Immature natural killer cell (primary cell): Measurements from ENCODE around the gene ZMYND8. TPM values are rescaled to one million over a fixed set of nuclear protein-coding genes. Genes with fewer than 3 reads are reported as not detected.
A peak's percentile ranks its signal among the peaks of the same experiment; 100 is the strongest.
"Not testable (repeated sequence)": the region's sequence is repeated elsewhere in the genome, so short reads cannot be mapped to it uniquely, and the experiment has no call there.

Experiments
- DNase-seq, 3 donors: peaks; one replicate each; pipeline ENCODE4 v3.0.0; 2022; ENCODE audit warnings: mixed read lengths in 1 of 3
- H3K27ac Mint-ChIP-seq, 6 donors: one replicate each; pipeline ENCODE4 v1.8.0; 2020; ENCODE audit warnings: mixed read lengths in 6 of 6, mild to moderate bottlenecking in 5 of 6, inconsistent platforms in 4 of 6, moderate library complexity in 3 of 6
- H3K27me3 Mint-ChIP-seq, 3 donors: one replicate each; pipeline ENCODE4 v1.8.0; 2020 to 2021; ENCODE audit warnings: low read depth in 3 of 3, mild to moderate bottlenecking in 3 of 3, mixed read lengths in 3 of 3, moderate library complexity in 3 of 3, inconsistent platforms in 1 of 3
- H3K36me3 Mint-ChIP-seq, 3 donors: one replicate each; pipeline ENCODE4 v1.8.0; 2020; ENCODE audit warnings: mixed read lengths in 3 of 3, inconsistent platforms in 2 of 3, mild to moderate bottlenecking in 2 of 3
- H3K4me1 Mint-ChIP-seq, 2 donors: one replicate each; pipeline ENCODE4 v1.8.0; 2020; ENCODE audit warnings: inconsistent platforms in 2 of 2, mild to moderate bottlenecking in 2 of 2, mixed read lengths in 2 of 2, moderate library complexity in 1 of 2
- H3K4me3 Mint-ChIP-seq, 5 donors: one replicate each; pipeline ENCODE4 v1.8.0; 2020; ENCODE audit warnings: mild to moderate bottlenecking in 5 of 5, mixed read lengths in 5 of 5, inconsistent platforms in 3 of 5, moderate library complexity in 3 of 5
- H3K9me3 Mint-ChIP-seq, 6 donors: one replicate each; pipeline ENCODE4 v1.8.0; 2020; ENCODE audit warnings: mild to moderate bottlenecking in 6 of 6, mixed read lengths in 6 of 6, inconsistent platforms in 4 of 6, moderate library complexity in 3 of 6
- polyA plus RNA-seq, 3 donors: library from polyadenylated mRNA; unstranded; fragments of 300-500 nt; fragmentation: Illumina TruSeq; gene quantifications; one replicate each; pipeline ENCODE4 v1.2.3, GENCODE V29; 2021

ZMYND8 gene
- polyA plus RNA-seq, 3 donors from 2014 or later = 3.4 to 16.9 (median 5.1) TPM

- Mint-ChIP-seq H3K4me1 (peaks cover 0 to 4% of the 10 kb centered on the region in 2 donors), H3K9me3 (no peaks in the 10 kb centered on the region), H3K27me3 (peaks cover 0 to 9% (median 0%) of the 10 kb centered on the region in 3 donors), H3K4me3 (no peak overlapping the region), H3K27ac (peak overlapping the region in 1 of 6 donors; percentile 25), H3K36me3 (peaks cover 21 to 31% (median 25%) of the 10 kb centered on the region in 3 donors)
- no peak for DNase-seq
These were observed 110.3 kb downstream of the ZMYND8 start for GRCh38 chr20:47246061-47246777.

- DNase-seq, H3K27me3 Mint-ChIP-seq, H3K4me1 Mint-ChIP-seq, H3K9me3 Mint-ChIP-seq, H3K4me3 Mint-ChIP-seq, H3K27ac Mint-ChIP-seq: not testable (repeated sequence)
- peaks cover 22 to 32% (median 25%) of the 10 kb centered on the region in 3 donors for H3K36me3 Mint-ChIP-seq
These were observed 111.3 kb downstream of the ZMYND8 start for GRCh38 chr20:47245166-47245565.

GRCh38 chr20:47244451-47244850 lies 112.0 kb downstream of the ZMYND8 start:
- peaks cover 22 to 35% (median 25%) of the 10 kb centered on the region in 3 donors for H3K36me3 Mint-ChIP-seq
- H3K27ac Mint-ChIP-seq = peak overlapping the region in 2 of 6 donors; percentile 7 to 46
- no peak overlapping the region for H3K4me3 Mint-ChIP-seq

GRCh38 chr20:47243532-47244305 lies 112.8 kb downstream of the ZMYND8 start:
- Mint-ChIP-seq H3K27ac (peak overlapping the region; percentile 46 to 79 (median 66)), H3K36me3 (peaks cover 19 to 34% (median 25%) of the 10 kb centered on the region in 3 donors), H3K4me1 (peaks cover 0 to 3% of the 10 kb centered on the region in 2 donors), H3K27me3 (peaks cover 0 to 9% (median 0%) of the 10 kb centered on the region in 3 donors), H3K9me3 (no peaks in the 10 kb centered on the region), H3K4me3 (no peak overlapping the region)
- no peak for DNase-seq

More at GRCh38 chr20:47244451-47244850, 112.0 kb downstream of the ZMYND8 start:
- H3K9me3 Mint-ChIP-seq = no peaks in the 10 kb centered on the region
- peaks cover 0 to 3% of the 10 kb centered on the region in 2 donors for H3K4me1 Mint-ChIP-seq
- no peak for DNase-seq
- peaks cover 0 to 9% (median 0%) of the 10 kb centered on the region in 3 donors for H3K27me3 Mint-ChIP-seq

GRCh38 chr20:47243003-47243402 lies 113.5 kb downstream of the ZMYND8 start:
- no peak for DNase-seq
- no peak overlapping the region for H3K4me3 Mint-ChIP-seq
- H3K4me1 Mint-ChIP-seq = peaks cover 0 to 3% of the 10 kb centered on the region in 2 donors
- peaks cover 0 to 5% (median 0%) of the 10 kb centered on the region in 3 donors for H3K27me3 Mint-ChIP-seq
- H3K9me3 Mint-ChIP-seq = no peaks in the 10 kb centered on the region
- peak overlapping the region in 3 of 6 donors; percentile 5 to 60 (median 10) for H3K27ac Mint-ChIP-seq
- H3K36me3 Mint-ChIP-seq = peaks cover 19 to 36% (median 24%) of the 10 kb centered on the region in 3 donors

GRCh38 chr20:47241345-47241781 lies 115.1 kb downstream of the ZMYND8 start:
- H3K4me1 Mint-ChIP-seq = peaks cover 0 to 3% of the 10 kb centered on the region in 2 donors
- no peak overlapping the region for H3K4me3 Mint-ChIP-seq
- peak overlapping the region in 2 of 6 donors; percentile 13 to 77 for H3K27ac Mint-ChIP-seq
- peaks cover 0 to 5% (median 0%) of the 10 kb centered on the region in 3 donors for H3K27me3 Mint-ChIP-seq
- peaks cover 19 to 35% (median 24%) of the 10 kb centered on the region in 3 donors for H3K36me3 Mint-ChIP-seq
- no peaks in the 10 kb centered on the region for H3K9me3 Mint-ChIP-seq
- DNase-seq = no peak

DNA sequence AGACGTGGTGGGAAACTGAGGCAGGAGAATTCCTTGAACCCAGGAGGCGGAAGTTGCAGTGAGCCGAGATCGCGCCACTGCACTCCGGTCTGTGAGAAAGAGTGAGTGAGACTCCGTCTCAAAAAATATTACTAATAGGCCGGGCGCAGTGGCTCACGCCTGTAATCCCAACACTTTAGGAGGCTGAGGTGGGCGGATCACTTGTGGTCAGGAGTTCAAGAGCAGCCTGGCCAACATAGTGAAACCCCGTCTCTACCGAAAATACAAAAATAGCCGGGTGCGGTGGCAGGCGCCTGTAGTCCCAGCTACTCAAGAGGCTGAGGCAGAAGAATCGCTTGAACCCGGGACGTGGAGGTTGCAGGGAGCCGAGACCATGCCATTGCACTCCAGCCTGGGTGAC lies 116.4 kb downstream of the ZMYND8 start:
- H3K36me3 Mint-ChIP-seq = peaks cover 19 to 37% (median 20%) of the 10 kb centered on the region in 3 donors

DNA sequence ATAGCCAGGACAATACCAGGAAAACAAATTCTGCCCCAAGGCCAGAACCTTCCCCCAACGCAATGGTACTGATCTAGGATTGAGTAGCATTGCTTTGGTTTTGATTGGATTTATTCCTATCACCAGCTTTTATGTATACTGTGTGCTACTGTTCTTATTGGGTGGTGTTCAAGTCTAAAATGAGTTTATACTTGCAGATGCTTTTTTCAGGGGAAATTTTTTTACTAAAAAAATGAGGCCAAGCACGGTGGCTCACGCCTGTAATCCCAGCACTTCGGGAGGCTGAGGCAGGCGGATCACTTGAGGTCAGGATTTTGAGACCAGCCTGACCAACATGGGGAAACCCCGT lies 116.8 kb downstream of the ZMYND8 start:
- H3K36me3 Mint-ChIP-seq = peaks cover 19 to 37% (median 20%) of the 10 kb centered on the region in 3 donors
- no peak overlapping the region for H3K4me3 Mint-ChIP-seq
- H3K27me3 Mint-ChIP-seq = peaks cover 0 to 5% (median 0%) of the 10 kb centered on the region in 3 donors
- peaks cover 0 to 3% of the 10 kb centered on the region in 2 donors for H3K4me1 Mint-ChIP-seq
- H3K27ac Mint-ChIP-seq = no peak overlapping the region
- no peak for DNase-seq
- no peaks in the 10 kb centered on the region for H3K9me3 Mint-ChIP-seq

More for the DNA sequence above, 116.4 kb downstream of the ZMYND8 start:
- not testable (repeated sequence) for H3K27ac Mint-ChIP-seq, H3K4me3 Mint-ChIP-seq, H3K4me1 Mint-ChIP-seq, DNase-seq, H3K9me3 Mint-ChIP-seq, H3K27me3 Mint-ChIP-seq

- DNase-seq = no peak
- peaks cover 19 to 41% (median 20%) of the 10 kb centered on the region in 3 donors for H3K36me3 Mint-ChIP-seq
- H3K4me1 Mint-ChIP-seq = peaks cover 0 to 3% of the 10 kb centered on the region in 2 donors
- peak overlapping the region in 1 of 6 donors; percentile 17 for H3K27ac Mint-ChIP-seq
- no peak overlapping the region for H3K4me3 Mint-ChIP-seq
- no peaks in the 10 kb centered on the region for H3K9me3 Mint-ChIP-seq
- peaks cover 0 to 5% (median 0%) of the 10 kb centered on the region in 3 donors for H3K27me3 Mint-ChIP-seq
These were observed 117.5 kb downstream of the ZMYND8 start for GRCh38 chr20:47238780-47239718.

DNA sequence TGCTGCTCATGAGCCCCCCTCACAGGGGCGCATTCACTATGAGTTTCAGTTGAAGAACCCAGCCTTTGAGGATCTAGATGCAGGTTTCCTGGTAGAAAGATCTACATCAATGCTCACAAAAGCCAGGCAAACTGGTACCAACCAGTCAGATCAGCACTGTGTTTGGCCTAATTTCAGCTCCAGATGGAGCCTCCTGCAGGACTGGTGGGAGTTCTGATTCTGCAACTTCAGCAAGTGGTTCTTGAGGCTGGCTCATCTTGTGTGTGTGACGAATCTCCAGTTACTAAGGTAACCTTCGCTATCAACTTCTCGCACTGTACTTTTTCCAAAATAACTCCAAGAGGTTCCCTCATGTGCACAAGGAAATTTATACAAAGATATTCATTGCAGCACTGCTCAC lies 118.8 kb downstream of the ZMYND8 start:
- Mint-ChIP-seq H3K4me1 (peaks cover 0 to 3% of the 10 kb centered on the region in 2 donors), H3K9me3 (no peaks in the 10 kb centered on the region), H3K27me3 (peaks cover 0 to 3% (median 0%) of the 10 kb centered on the region in 3 donors), H3K4me3 (no peak overlapping the region), H3K36me3 (peaks cover 13 to 41% (median 17%) of the 10 kb centered on the region in 3 donors), H3K27ac (peak overlapping the region in 1 of 6 donors; percentile 32)
- DNase-seq = no peak

DNA sequence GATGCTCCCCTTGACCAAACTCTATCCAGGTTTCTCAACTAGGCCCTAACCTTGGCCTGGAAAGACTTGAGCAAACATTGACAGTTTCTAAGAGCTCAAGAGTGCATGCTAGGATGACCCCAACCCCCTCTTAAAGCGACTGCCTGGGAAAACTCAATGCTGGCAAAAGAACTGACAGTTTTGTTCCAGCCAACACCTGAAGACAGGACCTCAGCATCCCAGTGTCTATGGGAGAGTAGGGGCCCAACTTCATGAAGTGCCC lies 119.9 kb downstream of the ZMYND8 start:
- H3K36me3 Mint-ChIP-seq = peaks cover 15 to 40% (median 20%) of the 10 kb centered on the region in 3 donors
- no peak overlapping the region for H3K4me3 Mint-ChIP-seq
- DNase-seq = no peak
- H3K4me1 Mint-ChIP-seq = peaks cover 0 to 3% of the 10 kb centered on the region in 2 donors
- peaks cover 0 to 3% (median 0%) of the 10 kb centered on the region in 3 donors for H3K27me3 Mint-ChIP-seq
- H3K9me3 Mint-ChIP-seq = no peaks in the 10 kb centered on the region
- no peak overlapping the region for H3K27ac Mint-ChIP-seq

- Mint-ChIP-seq H3K9me3 (no peaks in the 10 kb centered on the region), H3K27ac (peak overlapping the region in 1 of 6 donors; percentile 13), H3K4me1 (no peaks in the 10 kb centered on the region), H3K36me3 (peaks cover 16 to 37% (median 20%) of the 10 kb centered on the region in 3 donors), H3K27me3 (peaks cover 0 to 3% (median 0%) of the 10 kb centered on the region in 3 donors), H3K4me3 (no peak overlapping the region)
- no peak for DNase-seq
These were observed 120.5 kb downstream of the ZMYND8 start for GRCh38 chr20:47235853-47236638.
